WTC11 (cell line): ENCODE data around the gene HOXD8. TPM values are rescaled to one million over a fixed set of nuclear protein-coding genes. Genes with fewer than 3 reads are reported as not detected.

Experiments
- ATAC-seq: fragments of 200-7000 bp; cut with Tn5 transposase; 2 replicates; pipeline ENCODE4 v1.10.0; 2021; ENCODE audit warnings: mild to moderate bottlenecking, moderate library complexity
- Bru-seq: library from RNA; stranded (reverse); fragments of 400-500 nt; gene quantifications from one replicate; lab custom pipeline; 2021; lab: Mats Ljungman, UMichigan
- CTCF ChIA-PET: fragments of 300-600 bp; sonication (Branson Sonifier 250); formaldehyde crosslinking; loops from one replicate; lab custom pipeline; 2021; ENCODE audit warnings: antibody characterized with exemption; lab: Charles Lee
- POLR2A ChIA-PET: fragments of 350-600 bp; sonication (Branson Sonifier 250); formaldehyde crosslinking; loops from one replicate; lab custom pipeline; 2021; ENCODE audit warnings: antibody characterized with exemption; lab: Charles Lee
- DNase-seq: peaks from one replicate; pipeline ENCODE4 v3.0.0; 2021; ENCODE audit warnings: low spot score
- H3K27ac Mint-ChIP-seq: 2 replicates; pipeline ENCODE4 v1.8.0; 2021; ENCODE audit warnings: mixed read lengths
- H3K27me3 Mint-ChIP-seq: 2 replicates; pipeline ENCODE4 v1.8.0; 2021; ENCODE audit warnings: low read depth, mild to moderate bottlenecking, moderate library complexity, mixed read lengths
- H3K36me3 Mint-ChIP-seq: 2 replicates; pipeline ENCODE4 v1.8.0; 2021; ENCODE audit warnings: mixed read lengths
- H3K4me1 Mint-ChIP-seq: 2 replicates; pipeline ENCODE4 v1.8.0; 2022; ENCODE audit warnings: mixed read lengths
- H3K4me3 Mint-ChIP-seq: 2 replicates; pipeline ENCODE4 v1.8.0; 2021; ENCODE audit warnings: mild to moderate bottlenecking, moderate library complexity, mixed read lengths
- H3K9me3 Mint-ChIP-seq: 2 replicates; pipeline ENCODE4 v1.8.0; 2021; ENCODE audit warnings: mixed read lengths
- CBFB ChIP-seq: sonication (generic); formaldehyde crosslinking; IDR thresholded peaks from 2 replicates; pipeline ENCODE4 v1.8.1; 2022; ENCODE audit warnings: mild to moderate bottlenecking, low read depth, missing genetic modification reagents
- FOXJ3 ChIP-seq: sonication (generic); formaldehyde crosslinking; IDR thresholded peaks from 2 replicates; pipeline ENCODE4 v1.9.0; 2021; ENCODE audit warnings: missing genetic modification reagents, mild to moderate bottlenecking, borderline replicate concordance
- GABPB1 ChIP-seq: sonication (generic); formaldehyde crosslinking; IDR thresholded peaks from 2 replicates; pipeline ENCODE4 v1.8.1; 2023; ENCODE audit warnings: mild to moderate bottlenecking, missing genetic modification reagents
- KAT7 ChIP-seq: sonication (generic); formaldehyde crosslinking; IDR thresholded peaks from 2 replicates; pipeline ENCODE4 v1.8.1; 2023; ENCODE audit warnings: missing genetic modification reagents, mild to moderate bottlenecking, borderline replicate concordance
- NR3C1 ChIP-seq: sonication (generic); formaldehyde crosslinking; conservative IDR thresholded peaks from 2 replicates; pipeline ENCODE4 v1.8.1; 2023; ENCODE audit warnings: low read depth, mild to moderate bottlenecking, missing genetic modification reagents
- PRRX2 ChIP-seq: fragments of 250-450 bp; sonication (Bioruptor Pico); IDR thresholded peaks from 2 replicates; pipeline ENCODE4 v1.8.0; 2021; ENCODE audit warnings: mild to moderate bottlenecking
- SMAD3 ChIP-seq: sonication (generic); formaldehyde crosslinking; IDR thresholded peaks from 2 replicates; pipeline ENCODE4 v1.8.0; 2022; ENCODE audit warnings: missing genetic modification reagents, mild to moderate bottlenecking, borderline replicate concordance
- SMAD4 ChIP-seq: sonication (generic); formaldehyde crosslinking; IDR thresholded peaks from 2 replicates; pipeline ENCODE4 v1.8.0; 2022; ENCODE audit warnings: mild to moderate bottlenecking, missing genetic modification reagents
- SP1 ChIP-seq: sonication (generic); formaldehyde crosslinking; conservative IDR thresholded peaks from 2 replicates; pipeline ENCODE4 v1.8.1; 2022; ENCODE audit warnings: missing genetic modification reagents
- TEAD1 ChIP-seq: sonication (generic); formaldehyde crosslinking; IDR thresholded peaks from 2 replicates; pipeline ENCODE4 v1.8.0; 2022; ENCODE audit warnings: mild to moderate bottlenecking, missing genetic modification reagents
- TP53 ChIP-seq: sonication (generic); formaldehyde crosslinking; IDR thresholded peaks from 2 replicates; pipeline ENCODE4 v1.8.1; 2023; ENCODE audit warnings: mild to moderate bottlenecking, missing genetic modification reagents
- ZNF232 ChIP-seq: sonication (generic); formaldehyde crosslinking; IDR thresholded peaks from 2 replicates; pipeline ENCODE4 v1.8.0; 2022; ENCODE audit warnings: mild to moderate bottlenecking, missing genetic modification reagents
- long read RNA-seq, 3 experiments: library from RNA in 1 of 3; library from capped mRNA in 1 of 3; library from polyadenylated mRNA in 1 of 3; unstranded in 2 of 3; stranded (forward) in 1 of 3; transcript quantifications; one replicate each; pipeline ENCODE4 v2.0.0, GENCODE V29; 2021
- total RNA-seq: library from RNA; stranded (reverse); gene quantifications from 3 replicates; pipeline ENCODE4 v1.2.3, GENCODE V29; 2021
- TF ChIP-seq, protein P1 (sequence below): sonication (generic); formaldehyde crosslinking; IDR thresholded peaks from 2 replicates; pipeline ENCODE4 v1.8.0; 2022; ENCODE audit warnings: missing genetic modification reagents
- TF ChIP-seq, protein P2 (sequence below): fragments of 250-450 bp; sonication (Bioruptor Pico); IDR thresholded peaks from 2 replicates; pipeline ENCODE4 v2.1.2; 2022; ENCODE audit warnings: mild to moderate bottlenecking, moderate library complexity
- TF ChIP-seq, protein P3 (sequence below): sonication (generic); formaldehyde crosslinking; IDR thresholded peaks from 2 replicates; pipeline ENCODE4 v1.8.1; 2023; ENCODE audit warnings: mild to moderate bottlenecking, missing genetic modification reagents, moderate library complexity
- TF ChIP-seq, protein P4 (sequence below): sonication (generic); formaldehyde crosslinking; conservative IDR thresholded peaks from 2 replicates; pipeline ENCODE4 v1.8.1; 2023; ENCODE audit warnings: mild to moderate bottlenecking, low read depth, missing genetic modification reagents, moderate library complexity
- TF ChIP-seq, protein P5 (sequence below): sonication (generic); formaldehyde crosslinking; IDR thresholded peaks from 2 replicates; pipeline ENCODE4 v1.8.0; 2022; ENCODE audit warnings: mild to moderate bottlenecking, missing genetic modification reagents
- TF ChIP-seq, protein P6 (sequence below): fragments of 250-450 bp; sonication (Bioruptor Pico); IDR thresholded peaks from 2 replicates; pipeline ENCODE4 v1.8.0; 2021; ENCODE audit warnings: mild to moderate bottlenecking
- TF ChIP-seq, protein P7 (sequence below): sonication (generic); formaldehyde crosslinking; IDR thresholded peaks from 2 replicates; pipeline ENCODE4 v1.8.1; 2022; ENCODE audit warnings: missing genetic modification reagents, borderline replicate concordance

Gene HOXD8
- total RNA-seq = not detected in 3 replicates
- not detected for Bru-seq, nascent RNA
- long read RNA-seq, experiment 1 = 0 reads
- long read RNA-seq, experiment 2 = 0 reads
- long read RNA-seq, experiment 3 = 0 reads

DNA sequence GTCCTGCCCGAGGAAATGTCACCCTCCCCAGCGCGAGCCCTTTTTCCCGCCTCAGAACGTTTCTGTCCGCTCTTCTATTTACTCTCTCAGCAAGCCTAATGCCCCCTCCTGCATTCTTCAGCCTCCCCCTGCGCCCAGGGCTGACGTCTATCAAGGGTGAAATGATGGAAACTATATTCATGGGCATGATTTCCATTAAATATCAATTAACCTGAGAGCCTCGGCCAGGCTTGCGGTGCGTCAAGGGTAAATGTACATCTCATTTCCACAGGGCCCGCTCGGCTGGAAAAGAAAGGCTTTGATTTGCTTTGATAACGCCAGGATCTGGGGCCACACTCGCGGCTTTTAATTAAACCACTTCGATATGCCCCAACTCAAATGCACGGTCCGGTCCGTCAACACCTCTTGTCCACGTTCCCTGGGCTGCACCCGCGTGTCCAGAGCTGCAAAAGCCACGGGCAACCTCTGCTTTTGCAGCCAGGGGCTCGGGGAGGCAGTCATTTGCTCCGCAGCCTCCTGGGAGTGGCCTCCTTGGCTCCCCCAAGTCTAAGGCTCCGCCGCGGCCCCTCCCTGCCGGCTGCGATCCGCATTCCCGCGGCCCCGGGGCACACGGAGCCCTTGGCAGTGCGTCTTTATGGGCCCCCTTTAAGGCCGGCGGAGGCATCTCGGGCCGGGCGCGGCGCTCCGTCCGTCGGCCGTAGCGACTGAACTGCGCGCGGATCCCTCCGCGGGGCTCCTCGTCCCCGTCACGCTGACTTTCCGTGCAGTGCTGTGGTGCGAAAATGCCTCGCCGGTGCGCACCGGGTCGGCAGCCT is at the start of gene HOXD8:
Gene HOXD8, plus strand, starts transcription at position 724 of the 815 bp plus-strand sequence. CDS start 662 bp downstream, outside the sequence.
- Mint-ChIP-seq H3K4me1 (peaks cover 23% of the 10 kb centered on the region), H3K27me3 (peaks cover 98% of the 10 kb centered on the region), H3K9me3 (no peaks in the 10 kb centered on the region), H3K27ac (no peak within 1 kb of the TSS), H3K4me3 (peak within 1 kb of the TSS; percentile 59), H3K36me3 (peaks cover 4% of the 10 kb centered on the region; the same call in 1 of the 2 replicates)
- POLR2A ChIA-PET = no interaction called here
- DNase-seq (peak; percentile 65), ATAC-seq (peak; percentile 33)
- CTCF ChIA-PET = interaction anchor here (0.6 to 3.2 kb wide), 11 partner anchors 9 to 1019 kb away, joined by 3 to 21 read pairs (median 4); no protein-coding TSS in a partner anchor
- no peak for TF ChIP-seq GABPB1 (CRISPR knock-in tag)
- no peak for TF ChIP-seq CBFB (CRISPR knock-in tag)
- no peak for TF ChIP-seq TEAD1 (CRISPR knock-in tag)
- TF ChIP-seq, protein P1, sequence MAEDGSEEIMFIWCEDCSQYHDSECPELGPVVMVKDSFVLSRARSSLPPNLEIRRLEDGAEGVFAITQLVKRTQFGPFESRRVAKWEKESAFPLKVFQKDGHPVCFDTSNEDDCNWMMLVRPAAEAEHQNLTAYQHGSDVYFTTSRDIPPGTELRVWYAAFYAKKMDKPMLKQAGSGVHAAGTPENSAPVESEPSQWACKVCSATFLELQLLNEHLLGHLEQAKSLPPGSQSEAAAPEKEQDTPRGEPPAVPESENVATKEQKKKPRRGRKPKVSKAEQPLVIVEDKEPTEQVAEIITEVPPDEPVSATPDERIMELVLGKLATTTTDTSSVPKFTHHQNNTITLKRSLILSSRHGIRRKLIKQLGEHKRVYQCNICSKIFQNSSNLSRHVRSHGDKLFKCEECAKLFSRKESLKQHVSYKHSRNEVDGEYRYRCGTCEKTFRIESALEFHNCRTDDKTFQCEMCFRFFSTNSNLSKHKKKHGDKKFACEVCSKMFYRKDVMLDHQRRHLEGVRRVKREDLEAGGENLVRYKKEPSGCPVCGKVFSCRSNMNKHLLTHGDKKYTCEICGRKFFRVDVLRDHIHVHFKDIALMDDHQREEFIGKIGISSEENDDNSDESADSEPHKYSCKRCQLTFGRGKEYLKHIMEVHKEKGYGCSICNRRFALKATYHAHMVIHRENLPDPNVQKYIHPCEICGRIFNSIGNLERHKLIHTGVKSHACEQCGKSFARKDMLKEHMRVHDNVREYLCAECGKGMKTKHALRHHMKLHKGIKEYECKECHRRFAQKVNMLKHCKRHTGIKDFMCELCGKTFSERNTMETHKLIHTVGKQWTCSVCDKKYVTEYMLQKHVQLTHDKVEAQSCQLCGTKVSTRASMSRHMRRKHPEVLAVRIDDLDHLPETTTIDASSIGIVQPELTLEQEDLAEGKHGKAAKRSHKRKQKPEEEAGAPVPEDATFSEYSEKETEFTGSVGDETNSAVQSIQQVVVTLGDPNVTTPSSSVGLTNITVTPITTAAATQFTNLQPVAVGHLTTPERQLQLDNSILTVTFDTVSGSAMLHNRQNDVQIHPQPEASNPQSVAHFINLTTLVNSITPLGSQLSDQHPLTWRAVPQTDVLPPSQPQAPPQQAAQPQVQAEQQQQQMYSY (CRISPR knock-in tag) = no peak
- TF ChIP-seq, protein P2, sequence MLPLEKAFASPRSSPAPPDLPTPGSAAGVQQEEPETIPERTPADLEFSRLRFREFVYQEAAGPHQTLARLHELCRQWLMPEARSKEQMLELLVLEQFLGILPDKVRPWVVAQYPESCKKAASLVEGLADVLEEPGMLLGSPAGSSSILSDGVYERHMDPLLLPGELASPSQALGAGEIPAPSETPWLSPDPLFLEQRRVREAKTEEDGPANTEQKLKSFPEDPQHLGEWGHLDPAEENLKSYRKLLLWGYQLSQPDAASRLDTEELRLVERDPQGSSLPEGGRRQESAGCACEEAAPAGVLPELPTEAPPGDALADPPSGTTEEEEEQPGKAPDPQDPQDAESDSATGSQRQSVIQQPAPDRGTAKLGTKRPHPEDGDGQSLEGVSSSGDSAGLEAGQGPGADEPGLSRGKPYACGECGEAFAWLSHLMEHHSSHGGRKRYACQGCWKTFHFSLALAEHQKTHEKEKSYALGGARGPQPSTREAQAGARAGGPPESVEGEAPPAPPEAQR = no peak
- no peak for TF ChIP-seq SP1 (CRISPR knock-in tag)
- TF ChIP-seq, protein P3, sequence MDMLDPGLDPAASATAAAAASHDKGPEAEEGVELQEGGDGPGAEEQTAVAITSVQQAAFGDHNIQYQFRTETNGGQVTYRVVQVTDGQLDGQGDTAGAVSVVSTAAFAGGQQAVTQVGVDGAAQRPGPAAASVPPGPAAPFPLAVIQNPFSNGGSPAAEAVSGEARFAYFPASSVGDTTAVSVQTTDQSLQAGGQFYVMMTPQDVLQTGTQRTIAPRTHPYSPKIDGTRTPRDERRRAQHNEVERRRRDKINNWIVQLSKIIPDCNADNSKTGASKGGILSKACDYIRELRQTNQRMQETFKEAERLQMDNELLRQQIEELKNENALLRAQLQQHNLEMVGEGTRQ (CRISPR knock-in tag) = 0 out of 2 replicates have a peak, but pooled peaks have one; percentile 15
- TF ChIP-seq SMAD3 (CRISPR knock-in tag) = no peak

DNA sequence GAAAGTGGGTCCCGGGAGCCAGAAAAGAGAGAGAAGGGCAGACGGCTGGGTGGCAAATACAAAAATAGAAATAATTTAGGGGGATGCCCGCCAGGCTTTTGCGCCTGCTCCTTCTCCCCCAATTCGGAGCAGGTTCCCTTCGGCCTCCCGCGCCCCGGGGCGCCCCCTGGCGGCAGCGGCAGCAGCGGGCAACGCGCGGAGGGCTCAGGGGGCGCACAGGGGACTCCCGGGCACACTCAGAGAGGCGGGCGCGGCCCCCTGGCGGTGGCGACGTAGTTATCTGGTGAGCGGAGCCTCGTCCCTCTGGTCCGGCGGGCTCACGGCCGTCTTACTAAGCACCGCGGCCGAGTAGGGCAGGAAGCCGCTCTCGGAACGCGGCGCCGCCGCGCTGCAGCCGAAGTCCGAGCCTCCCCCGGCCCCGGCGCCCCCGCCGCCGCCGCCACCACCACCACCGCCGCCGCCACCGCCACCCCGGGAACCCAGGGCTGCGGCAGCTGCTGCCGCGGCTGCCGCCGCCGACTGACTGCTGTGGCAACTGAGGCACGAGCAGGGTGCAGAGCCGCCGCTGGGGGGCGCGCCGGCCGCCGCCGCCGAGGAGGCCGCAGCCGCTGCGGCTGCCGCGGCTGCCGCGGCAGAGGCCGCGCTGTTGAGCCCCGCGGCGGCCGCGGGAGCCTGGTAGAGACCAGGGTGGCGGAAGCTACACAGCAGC is 49.5 kb upstream of the HOXD8 start:
- ChIA-PET CTCF (interaction anchor here (0.6 to 4.6 kb wide), 20 partner anchors 8 to 1383 kb away, joined by 3 to 56 read pairs (median 4); partner anchors contain the start of genes HOXD13 and LNPK), POLR2A (no interaction called here)
- H3K9me3 Mint-ChIP-seq = no peaks in the 10 kb centered on the region
- peak overlapping the region; percentile 81 for H3K4me3 Mint-ChIP-seq
- H3K27ac Mint-ChIP-seq = no peak overlapping the region
- H3K4me1 Mint-ChIP-seq = peaks cover 49% of the 10 kb centered on the region
- peaks cover 98% of the 10 kb centered on the region for H3K27me3 Mint-ChIP-seq
- ATAC-seq (peak; percentile 77), DNase-seq (peak; percentile 90)
- H3K36me3 Mint-ChIP-seq = peaks cover 3% of the 10 kb centered on the region; the same call in 1 of the 2 replicates
- TF ChIP-seq, protein P4, sequence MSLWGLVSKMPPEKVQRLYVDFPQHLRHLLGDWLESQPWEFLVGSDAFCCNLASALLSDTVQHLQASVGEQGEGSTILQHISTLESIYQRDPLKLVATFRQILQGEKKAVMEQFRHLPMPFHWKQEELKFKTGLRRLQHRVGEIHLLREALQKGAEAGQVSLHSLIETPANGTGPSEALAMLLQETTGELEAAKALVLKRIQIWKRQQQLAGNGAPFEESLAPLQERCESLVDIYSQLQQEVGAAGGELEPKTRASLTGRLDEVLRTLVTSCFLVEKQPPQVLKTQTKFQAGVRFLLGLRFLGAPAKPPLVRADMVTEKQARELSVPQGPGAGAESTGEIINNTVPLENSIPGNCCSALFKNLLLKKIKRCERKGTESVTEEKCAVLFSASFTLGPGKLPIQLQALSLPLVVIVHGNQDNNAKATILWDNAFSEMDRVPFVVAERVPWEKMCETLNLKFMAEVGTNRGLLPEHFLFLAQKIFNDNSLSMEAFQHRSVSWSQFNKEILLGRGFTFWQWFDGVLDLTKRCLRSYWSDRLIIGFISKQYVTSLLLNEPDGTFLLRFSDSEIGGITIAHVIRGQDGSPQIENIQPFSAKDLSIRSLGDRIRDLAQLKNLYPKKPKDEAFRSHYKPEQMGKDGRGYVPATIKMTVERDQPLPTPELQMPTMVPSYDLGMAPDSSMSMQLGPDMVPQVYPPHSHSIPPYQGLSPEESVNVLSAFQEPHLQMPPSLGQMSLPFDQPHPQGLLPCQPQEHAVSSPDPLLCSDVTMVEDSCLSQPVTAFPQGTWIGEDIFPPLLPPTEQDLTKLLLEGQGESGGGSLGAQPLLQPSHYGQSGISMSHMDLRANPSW (CRISPR knock-in tag) = no peak
- TF ChIP-seq ZNF232 (CRISPR knock-in tag) (no peak), PRRX2 (CRISPR knock-in tag) (no peak), CBFB (CRISPR knock-in tag) (no peak), NR3C1 (CRISPR knock-in tag) (no peak), SMAD4 (no peak), KAT7 (CRISPR knock-in tag) (no peak), TP53 (CRISPR knock-in tag) (no peak), TEAD1 (CRISPR knock-in tag) (no peak), FOXJ3 (CRISPR knock-in tag) (no peak)
- TF ChIP-seq, protein P5, sequence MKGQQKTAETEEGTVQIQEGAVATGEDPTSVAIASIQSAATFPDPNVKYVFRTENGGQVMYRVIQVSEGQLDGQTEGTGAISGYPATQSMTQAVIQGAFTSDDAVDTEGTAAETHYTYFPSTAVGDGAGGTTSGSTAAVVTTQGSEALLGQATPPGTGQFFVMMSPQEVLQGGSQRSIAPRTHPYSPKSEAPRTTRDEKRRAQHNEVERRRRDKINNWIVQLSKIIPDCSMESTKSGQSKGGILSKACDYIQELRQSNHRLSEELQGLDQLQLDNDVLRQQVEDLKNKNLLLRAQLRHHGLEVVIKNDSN (CRISPR knock-in tag) = 0 out of 2 replicates have a peak, but pooled peaks have one; percentile 7
- TF ChIP-seq, protein P6, sequence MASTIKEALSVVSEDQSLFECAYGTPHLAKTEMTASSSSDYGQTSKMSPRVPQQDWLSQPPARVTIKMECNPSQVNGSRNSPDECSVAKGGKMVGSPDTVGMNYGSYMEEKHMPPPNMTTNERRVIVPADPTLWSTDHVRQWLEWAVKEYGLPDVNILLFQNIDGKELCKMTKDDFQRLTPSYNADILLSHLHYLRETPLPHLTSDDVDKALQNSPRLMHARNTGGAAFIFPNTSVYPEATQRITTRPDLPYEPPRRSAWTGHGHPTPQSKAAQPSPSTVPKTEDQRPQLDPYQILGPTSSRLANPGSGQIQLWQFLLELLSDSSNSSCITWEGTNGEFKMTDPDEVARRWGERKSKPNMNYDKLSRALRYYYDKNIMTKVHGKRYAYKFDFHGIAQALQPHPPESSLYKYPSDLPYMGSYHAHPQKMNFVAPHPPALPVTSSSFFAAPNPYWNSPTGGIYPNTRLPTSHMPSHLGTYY (CRISPR knock-in tag) = 0 out of 2 replicates have a peak, but pooled peaks have one; percentile 64
- TF ChIP-seq, protein P7, sequence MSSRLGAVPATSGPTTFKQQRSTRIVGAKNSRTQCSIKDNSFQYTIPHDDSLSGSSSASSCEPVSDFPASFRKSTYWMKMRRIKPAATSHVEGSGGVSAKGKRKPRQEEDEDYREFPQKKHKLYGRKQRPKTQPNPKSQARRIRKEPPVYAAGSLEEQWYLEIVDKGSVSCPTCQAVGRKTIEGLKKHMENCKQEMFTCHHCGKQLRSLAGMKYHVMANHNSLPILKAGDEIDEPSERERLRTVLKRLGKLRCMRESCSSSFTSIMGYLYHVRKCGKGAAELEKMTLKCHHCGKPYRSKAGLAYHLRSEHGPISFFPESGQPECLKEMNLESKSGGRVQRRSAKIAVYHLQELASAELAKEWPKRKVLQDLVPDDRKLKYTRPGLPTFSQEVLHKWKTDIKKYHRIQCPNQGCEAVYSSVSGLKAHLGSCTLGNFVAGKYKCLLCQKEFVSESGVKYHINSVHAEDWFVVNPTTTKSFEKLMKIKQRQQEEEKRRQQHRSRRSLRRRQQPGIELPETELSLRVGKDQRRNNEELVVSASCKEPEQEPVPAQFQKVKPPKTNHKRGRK (CRISPR knock-in tag) = no peak
